Astrocyte (in vitro differentiated cells and primary cell): Measurements from ENCODE around the gene SLC25A21.

Experiments used
- CTCF ChIP-seq: IDR thresholded peaks from 2 replicates; pipeline ENCODE4 v1.5.1; 2011; ENCODE audit warnings: low read depth, mild to moderate bottlenecking, inconsistent platforms, low read length, moderate library complexity; ENCODE audit not compliant: insufficient read depth
- EZH2 ChIP-seq: IDR thresholded peaks from 2 replicates; pipeline ENCODE4 v1.6.1; 2012; ENCODE audit warnings: mild to moderate bottlenecking, low read length, inconsistent platforms; ENCODE audit not compliant: insufficient read depth

GRCh38 chr14:36757734-36758601, 414.4 kb downstream of the SLC25A21 start:
- TF ChIP-seq CTCF (no peak), EZH2 (no peak)
